NCI-H1417 (cell line): Measurements from ENCODE around the gene VPS29.
"Not testable (repeated sequence)": the region's sequence is repeated elsewhere in the genome, so short reads cannot be mapped to it uniquely, and the experiment has no call there.

Experiments used
- DNase-seq, 3 experiments: peaks; one replicate each; lab custom pipeline; 2025; lab: John Stamatoyannopoulos, UW

VPS29 gene

GRCh38 chr12:110501752-110502738 is at the start of gene VPS29, which contains the start of gene RAD9B:
Gene VPS29 (minus strand): TSS chr12:110502111. CDS start chr12:110502051, 60 bp downstream.
Gene RAD9B (plus strand): TSS chr12:110502331. CDS start chr12:110502338, 7 bp downstream.
- DNase-seq: peak; percentile 99

GRCh38 chr12:110550981-110551380 is 49.1 kb upstream of the VPS29 start:
- no peak for DNase-seq

DNA sequence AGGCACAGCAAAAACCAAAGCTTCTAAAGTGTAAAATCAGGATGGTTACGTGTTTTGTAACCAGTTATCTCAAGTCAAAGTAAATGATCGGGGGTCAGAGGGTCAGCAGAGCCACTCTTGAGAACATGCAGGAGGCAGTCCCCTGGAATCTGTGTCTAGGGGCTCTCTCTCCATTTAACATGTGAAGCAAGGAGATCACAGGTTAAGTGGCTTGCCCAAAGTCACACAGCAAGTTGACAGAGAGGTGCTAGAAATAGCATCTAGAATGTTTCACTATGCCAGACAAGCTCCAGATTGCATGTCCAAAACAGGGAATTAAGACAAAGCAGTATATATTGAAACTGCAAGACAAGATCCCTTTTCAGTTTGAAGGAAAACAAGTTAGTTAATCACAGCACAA is 47.8 kb upstream of the VPS29 start:
- no peak for DNase-seq

DNA sequence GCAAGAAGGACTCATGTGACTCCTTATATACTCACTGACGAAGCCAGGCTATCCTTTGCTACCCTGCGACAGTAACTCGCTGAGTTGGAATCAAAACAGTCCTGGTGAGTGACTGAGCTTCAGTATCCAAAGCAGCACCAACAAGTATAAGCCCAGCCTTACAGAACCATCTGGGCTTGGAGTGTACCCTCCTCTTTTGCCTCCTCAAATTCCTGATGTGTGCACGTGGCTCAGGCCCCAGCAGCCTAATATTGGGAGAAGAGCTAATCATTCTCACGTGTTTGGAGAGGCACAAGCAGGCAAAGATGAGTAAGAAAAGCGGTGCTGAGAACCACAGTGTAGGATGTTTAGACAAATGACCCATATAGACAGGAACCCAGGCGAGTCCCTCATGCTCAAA is 46.8 kb upstream of the VPS29 start:
- no peak for DNase-seq

DNA sequence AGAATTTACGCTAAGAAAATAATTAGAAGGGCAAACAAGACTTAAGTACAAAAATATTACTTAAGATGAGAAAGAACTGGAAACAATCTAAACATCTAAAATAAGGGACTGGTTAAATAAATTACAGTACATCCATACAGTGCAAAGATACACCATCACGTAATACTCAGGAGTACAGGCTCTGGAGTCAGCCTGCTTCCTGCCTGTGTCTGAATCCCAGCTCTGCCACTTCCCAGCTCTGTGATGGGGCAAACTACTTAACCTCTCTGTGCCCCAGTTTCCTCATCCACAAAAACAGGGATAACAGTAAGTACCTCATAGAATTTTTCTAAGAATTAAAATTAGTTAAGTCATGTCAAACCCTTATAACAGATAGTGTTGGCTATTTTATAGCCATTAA is 45.2 kb upstream of the VPS29 start:
- DNase-seq: no peak

DNA sequence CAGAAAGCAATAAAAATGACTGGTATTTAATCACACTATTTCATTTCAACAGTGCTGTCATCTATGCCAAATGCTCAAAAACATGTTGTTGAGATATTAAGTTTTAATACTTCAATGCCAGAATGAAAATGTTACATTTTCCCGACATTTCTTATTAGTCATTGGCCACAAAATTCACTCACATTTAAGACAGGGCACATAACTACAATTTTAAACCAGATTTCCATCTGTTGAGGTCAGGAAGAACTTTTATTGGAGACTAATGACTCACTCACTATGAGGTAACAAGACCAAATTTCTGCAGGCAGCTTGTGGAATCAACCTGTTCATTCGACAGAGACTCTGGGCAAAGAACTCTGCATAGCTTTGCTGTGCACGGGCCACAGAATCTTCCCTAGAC is 44.4 kb upstream of the VPS29 start:
- DNase-seq: no peak

- no peak for DNase-seq
These were observed 43.9 kb upstream of the VPS29 start for GRCh38 chr12:110545812-110546211.

GRCh38 chr12:110545259-110545658 is 43.3 kb upstream of the VPS29 start:
- DNase-seq: not testable (repeated sequence)

DNA sequence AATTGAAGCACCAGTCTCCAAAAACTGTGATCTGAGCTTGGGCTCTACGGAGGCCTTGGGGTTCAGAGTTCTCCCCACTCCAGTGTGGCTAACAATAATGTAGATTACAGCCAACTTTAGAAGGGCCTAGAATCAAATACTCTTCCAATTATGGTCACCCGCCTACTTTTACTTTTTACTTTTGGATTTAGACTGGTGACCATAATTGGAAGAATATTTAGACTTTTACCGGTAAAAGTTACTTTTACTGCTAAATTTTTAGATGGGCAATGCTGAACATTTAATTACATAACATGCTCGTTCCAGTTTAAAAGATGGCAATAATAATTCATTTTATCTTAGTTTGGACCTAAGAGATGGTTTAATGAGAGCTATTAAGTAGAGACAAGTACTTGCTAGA is 42.1 kb upstream of the VPS29 start:
- DNase-seq: no peak

DNA sequence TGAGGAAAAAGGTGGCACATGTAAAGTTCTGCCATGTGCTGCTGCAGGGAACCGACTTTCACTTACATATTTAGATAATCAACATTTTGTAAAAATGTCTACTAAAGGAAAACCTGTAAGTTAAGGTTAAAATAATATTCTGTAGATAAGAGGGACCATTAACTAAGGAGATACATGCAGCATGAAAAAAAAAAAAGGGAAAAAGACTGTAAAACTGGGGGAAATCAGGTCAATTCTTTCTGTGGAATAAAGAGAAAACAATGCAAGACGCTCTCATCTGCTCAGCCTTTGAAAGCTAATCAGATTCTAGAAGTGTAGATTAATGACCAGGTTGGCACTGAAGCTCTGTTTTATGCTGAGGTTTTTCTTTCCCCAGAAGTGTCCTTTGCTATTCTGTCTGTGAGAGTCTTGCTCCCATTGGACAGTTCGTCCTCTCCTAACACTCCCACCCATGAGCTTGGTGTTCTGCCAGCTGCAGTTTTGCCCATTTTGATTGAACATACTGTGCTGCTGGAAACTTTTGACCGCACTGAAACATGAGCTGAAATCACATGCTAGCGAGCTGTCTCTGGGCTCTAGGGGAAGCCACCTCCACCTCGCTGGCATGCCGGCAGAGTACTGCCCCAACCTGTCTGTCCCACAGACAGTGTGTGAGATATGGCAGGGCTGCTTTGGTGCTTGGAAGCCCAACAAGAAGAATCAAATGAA is 41.5 kb upstream of the VPS29 start:
- DNase-seq: no peak

GRCh38 chr12:110540048-110540447 is 38.1 kb upstream of the VPS29 start:
- no peak for DNase-seq

DNA sequence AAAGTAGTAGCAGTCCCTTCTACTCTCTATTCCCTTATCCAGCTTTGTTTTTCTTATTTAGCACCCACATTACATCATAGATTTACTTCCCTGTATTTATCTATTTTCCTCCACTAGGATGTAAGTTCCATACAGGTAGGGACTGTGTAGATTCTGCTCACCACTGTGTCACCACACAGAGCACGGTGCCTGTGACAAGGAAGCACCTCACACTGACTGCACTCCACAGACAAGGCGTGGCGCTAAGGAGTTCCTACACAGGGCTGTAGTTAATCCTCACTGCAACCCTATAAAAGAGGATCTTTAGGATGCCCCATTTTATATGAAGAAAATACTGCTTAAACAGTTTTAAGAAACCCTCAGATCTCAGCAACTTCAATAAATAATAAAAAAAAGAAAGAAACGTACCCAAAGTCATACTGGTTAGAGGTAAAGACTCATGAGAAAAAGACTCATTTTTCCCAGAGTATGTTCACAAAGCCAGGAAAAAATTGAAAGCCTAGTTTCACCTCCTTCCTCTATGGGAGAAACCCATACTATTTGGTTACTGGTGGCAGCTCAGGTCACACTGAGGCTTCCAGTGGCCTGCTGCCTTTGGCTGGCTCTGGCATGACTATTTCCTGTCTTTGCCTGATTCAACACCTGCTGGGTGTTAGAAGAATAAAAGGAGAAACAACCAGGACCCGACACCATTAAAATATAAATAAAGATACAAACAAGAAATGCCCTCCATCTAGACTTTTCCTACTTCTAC is 37.1 kb upstream of the VPS29 start:
- DNase-seq: no peak

DNA sequence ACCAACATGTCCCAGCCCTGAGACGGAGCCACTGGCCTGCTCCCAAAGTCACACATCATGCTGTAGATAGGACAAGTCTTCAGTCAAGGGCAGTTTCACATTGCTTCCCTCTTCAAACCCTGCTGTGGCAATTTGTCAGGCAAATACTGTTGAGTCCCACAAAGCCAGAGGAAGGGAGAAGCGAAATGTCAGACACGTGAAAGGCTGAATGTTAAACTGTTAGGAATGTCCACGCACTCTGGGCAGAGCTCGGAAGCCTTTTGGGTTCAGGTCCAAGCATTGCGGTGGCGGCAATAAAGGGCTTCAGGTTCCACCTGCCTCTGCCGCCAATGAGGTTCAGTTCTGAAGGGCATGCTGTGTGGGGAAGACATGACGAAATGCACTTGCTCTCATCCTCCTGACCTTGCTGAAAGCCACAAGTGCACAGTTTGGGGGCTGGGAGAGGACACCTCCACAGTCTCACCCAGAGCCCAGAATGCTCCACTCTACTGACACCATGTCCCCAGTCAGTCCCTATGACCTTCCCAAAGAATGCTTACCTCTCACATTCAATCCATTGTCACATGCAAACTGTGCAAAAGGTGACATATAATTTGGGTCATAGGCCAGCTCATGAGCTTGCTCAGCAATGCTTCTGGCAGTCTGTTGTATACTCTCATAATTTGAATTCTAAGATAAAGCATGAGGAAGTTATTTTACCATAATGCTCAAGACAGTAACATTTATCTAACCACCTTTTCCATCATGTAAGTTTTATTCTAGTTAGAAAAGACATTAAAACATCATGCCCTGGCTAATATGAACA is 35.9 kb upstream of the VPS29 start:
- DNase-seq: peak in 1 of 3 experiments; percentile 27

GRCh38 chr12:110536834-110537604 is 35.1 kb upstream of the VPS29 start:
- no peak for DNase-seq

GRCh38 chr12:110534811-110535210 is 32.9 kb upstream of the VPS29 start:
- DNase-seq: no peak

DNA sequence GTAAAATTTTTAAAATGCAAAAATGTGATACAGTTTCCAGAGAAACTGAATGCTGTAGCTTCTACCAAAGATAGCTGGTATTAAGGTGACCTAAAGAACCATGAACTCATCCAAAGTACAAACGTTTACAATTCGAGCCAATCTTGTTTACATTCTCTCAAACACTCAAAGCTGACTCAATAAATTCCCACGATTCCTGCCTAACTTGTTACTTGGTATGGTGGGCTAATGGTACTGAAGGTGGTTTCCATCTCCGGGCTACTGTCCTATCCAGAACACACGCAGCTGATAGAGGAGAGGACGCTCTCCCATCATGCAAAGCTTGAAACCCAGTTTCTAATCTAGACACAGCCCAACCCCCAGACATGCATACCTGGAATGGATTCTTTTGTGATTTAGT is 31.7 kb upstream of the VPS29 start:
- no peak for DNase-seq

GRCh38 chr12:110532644-110533043 is 30.7 kb upstream of the VPS29 start:
- no peak for DNase-seq

DNA sequence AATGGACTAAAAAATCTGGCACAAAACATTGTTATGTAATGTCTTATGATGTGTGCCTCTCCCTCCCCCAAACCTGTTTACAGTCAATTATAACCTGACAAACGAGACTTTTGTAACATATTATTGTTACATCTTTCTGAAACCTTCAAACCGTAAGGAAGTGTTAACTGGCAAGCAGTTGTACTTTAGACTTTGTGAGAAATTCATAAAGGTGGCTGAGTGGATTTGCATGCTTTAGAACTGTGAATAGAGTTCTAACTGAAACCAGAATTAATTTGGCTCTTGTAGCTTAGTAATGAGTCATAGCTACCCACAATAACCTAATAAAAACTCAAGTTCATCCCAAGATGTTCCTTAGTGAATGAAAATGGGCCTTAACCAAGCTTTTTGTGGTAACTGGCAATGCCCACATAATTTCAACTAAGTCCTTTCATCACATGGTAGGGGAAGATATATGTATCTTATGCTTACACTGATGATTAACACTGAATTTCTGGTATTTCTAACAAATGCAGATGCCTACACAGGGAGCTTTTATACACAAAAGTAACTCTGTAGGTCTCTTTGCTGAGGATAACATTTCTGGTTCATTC is 29.9 kb upstream of the VPS29 start:
- DNase-seq: no peak

GRCh38 chr12:110530511-110530910 is 28.6 kb upstream of the VPS29 start:
- DNase-seq: peak in 1 of 3 experiments; percentile 85

DNA sequence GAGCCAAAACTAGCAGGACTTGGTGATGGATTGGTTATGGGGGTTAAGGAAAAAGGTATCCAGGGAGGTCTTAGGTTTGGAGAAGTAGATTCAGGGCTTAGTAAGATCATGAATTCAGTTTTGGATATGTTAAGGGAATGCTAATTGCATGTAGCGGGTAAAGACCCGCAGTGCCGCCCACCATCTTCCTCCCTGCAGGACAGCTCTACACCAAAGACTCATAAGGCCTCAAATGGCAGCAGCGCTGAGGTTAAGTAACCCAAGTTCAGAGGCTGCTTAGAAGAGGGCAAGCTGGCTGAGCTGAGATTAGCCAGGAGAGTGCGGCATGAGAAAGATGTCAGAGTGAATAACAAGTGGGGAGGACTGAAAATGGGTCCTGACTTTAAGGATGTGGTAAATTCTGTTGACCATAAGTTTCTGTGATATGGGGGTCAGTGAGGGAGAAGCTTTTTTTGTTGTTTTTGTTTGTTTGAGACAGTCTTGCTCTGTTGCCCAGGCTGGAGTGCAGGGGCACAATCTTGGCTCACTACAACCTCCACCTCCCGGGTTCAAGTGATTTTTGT is 26.4 kb upstream of the VPS29 start:
- no peak for DNase-seq
